ENCODE results near the gene PPP1R7.
A peak's percentile ranks its signal among the peaks of the same experiment; 100 is the strongest.
"Not testable (repeated sequence)": the region's sequence is repeated elsewhere in the genome, so short reads cannot be mapped to it uniquely, and the experiment has no call there.

Gene PPP1R7, protein sequence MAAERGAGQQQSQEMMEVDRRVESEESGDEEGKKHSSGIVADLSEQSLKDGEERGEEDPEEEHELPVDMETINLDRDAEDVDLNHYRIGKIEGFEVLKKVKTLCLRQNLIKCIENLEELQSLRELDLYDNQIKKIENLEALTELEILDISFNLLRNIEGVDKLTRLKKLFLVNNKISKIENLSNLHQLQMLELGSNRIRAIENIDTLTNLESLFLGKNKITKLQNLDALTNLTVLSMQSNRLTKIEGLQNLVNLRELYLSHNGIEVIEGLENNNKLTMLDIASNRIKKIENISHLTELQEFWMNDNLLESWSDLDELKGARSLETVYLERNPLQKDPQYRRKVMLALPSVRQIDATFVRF

DNA sequence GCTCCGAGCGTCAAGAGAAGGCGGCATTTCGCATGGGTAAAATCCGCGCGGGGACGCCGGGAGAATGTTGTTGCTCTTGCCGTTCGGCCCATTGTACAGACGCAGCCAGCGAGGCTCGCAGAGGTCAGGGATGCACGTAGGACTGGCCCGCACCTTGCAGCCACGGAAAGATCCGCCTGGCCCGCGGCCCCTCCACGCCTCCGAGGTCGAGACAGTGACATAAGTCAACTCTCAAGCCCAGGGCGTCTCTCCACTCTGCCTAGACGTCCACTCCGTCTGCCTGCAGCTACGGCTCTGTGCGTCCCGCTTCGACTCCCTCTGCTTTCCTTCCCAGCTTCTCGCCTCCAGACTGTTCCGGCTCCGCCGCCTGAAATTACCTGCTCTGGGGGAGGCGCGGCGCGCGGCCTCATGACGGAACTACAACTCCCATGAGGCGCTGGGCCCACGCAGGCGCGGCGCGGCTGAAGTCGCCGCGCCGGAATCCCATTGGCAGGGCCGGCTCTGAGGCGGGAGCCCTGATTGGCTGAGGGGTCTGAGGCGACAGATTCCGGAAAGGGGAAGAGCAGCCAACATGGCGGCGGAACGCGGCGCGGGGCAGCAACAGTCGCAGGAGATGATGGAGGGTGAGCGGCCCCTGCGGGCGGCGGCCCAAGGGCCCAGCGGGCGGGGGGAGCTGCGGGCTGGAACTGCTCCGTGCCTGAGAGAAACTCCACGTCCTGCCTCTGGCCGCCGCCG is at the start of gene PPP1R7:
Gene PPP1R7, plus strand, starts transcription at position 543 of the 735 bp plus-strand sequence. Its CDS starts 29 bp downstream, at position 572.
- peak; percentile 70 for DNase-seq (ENCODE audit: low read depth)
- H3K4me3 ChIP-seq (ENCODE audit: low read depth, low read length): peak within 1 kb of the TSS; percentile 81

DNA sequence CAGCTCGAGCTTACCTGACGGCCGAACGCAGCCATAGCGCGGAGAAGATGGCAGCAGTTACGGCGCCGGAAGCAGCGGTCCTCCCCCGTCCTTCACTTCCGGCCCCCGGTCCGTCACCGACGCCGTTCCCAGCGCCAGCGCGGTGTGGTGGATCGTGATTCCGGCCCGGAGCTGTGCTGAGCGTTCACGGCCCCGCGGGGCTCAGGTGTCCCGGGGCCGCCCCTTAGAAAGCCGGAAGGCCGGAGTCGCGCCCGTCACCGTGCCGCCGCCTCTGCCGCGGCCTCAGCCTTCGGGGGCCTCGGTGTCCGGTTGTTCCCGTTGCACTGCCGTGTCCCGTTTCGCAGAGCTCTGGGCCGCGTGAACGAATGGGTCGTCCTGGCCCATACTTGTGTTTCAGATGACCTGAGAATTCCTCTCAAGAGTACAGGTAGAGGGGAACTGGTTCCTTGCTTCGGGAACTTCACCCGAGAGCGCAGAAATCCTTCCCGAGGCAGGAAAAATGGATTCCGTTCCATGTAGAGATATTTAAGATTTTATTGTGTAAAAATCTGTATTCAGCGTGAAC is 47.9 kb upstream of the PPP1R7 start, which contains the start of gene MTERF4:
Gene MTERF4, minus strand, starts transcription at position 49 of the 565 bp plus-strand sequence. Its CDS starts 14 bp downstream, at position 35.
- peak; percentile 30 for DNase-seq (ENCODE audit: low read depth)
- H3K4me3 ChIP-seq (ENCODE audit: low read depth, low read length): peak within 1 kb of the TSS; percentile 90

DNA sequence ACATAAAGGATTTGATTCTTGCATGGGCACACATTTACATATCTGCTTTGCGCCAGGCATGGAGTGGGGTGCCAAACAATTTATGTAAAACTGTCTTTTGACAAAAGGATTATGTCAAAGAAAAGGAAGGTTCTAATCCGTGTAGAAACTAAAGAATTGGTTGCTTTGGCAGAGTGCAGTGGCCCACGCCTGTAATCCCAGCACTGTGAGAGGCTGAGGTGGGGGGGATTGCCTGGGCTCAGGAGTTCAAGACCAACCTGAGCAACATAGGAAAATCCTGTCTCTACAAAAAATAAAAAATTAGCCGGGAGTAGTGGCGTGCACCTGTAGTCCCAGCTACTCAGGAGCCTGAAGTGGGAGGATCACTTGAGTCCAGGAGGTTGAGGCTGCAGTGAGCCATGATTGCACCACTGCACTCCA is 47.1 kb upstream of the PPP1R7 start:
- peak overlapping the region; percentile 90 for H3K4me3 ChIP-seq (ENCODE audit: low read depth, low read length)
- DNase-seq (ENCODE audit: low read depth): no peak

DNA sequence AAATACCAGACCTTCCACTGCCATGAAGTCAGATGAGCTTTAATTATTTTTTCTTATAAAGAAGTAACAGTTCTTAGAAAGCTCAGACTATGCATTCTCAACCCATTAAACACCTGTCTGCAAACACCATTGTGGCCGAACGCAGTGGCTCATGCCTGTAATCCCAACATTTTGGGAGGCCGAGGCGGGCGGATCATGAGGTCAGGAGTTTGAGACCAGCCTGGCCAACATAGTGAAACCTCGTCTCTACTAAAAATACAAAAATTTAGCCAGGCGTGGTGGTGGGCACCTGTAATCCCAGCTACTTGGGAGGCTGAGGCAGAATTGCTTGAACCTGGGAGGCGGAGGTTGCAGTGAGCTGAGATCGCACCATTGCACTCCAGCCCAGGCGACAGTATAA is 45.7 kb upstream of the PPP1R7 start:
- DNase-seq (ENCODE audit: low read depth); H3K4me3 ChIP-seq (ENCODE audit: low read depth, low read length): not testable (repeated sequence)

DNA sequence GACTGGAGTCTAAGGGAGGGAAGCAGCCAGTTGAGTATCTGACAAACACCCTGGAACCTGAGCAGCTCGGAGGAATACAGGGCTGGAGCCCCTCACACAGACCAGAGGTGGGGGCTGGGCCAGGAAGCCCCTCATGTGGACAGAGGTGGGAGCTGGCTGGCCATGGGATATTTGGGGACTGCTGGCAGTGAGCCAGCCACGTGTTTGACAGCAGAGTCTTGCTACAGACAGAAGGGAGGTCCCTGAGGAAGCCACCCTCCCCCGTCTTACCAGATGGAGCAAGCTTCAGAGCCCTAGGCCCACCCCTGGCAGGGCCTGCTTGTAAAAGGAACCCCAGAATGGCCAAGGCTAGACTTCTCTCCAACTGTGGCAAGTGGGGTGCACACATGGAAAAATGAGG is 44.6 kb upstream of the PPP1R7 start:
- DNase-seq (ENCODE audit: low read depth): no peak
- H3K4me3 ChIP-seq (ENCODE audit: low read depth, low read length): no peak overlapping the region

DNA sequence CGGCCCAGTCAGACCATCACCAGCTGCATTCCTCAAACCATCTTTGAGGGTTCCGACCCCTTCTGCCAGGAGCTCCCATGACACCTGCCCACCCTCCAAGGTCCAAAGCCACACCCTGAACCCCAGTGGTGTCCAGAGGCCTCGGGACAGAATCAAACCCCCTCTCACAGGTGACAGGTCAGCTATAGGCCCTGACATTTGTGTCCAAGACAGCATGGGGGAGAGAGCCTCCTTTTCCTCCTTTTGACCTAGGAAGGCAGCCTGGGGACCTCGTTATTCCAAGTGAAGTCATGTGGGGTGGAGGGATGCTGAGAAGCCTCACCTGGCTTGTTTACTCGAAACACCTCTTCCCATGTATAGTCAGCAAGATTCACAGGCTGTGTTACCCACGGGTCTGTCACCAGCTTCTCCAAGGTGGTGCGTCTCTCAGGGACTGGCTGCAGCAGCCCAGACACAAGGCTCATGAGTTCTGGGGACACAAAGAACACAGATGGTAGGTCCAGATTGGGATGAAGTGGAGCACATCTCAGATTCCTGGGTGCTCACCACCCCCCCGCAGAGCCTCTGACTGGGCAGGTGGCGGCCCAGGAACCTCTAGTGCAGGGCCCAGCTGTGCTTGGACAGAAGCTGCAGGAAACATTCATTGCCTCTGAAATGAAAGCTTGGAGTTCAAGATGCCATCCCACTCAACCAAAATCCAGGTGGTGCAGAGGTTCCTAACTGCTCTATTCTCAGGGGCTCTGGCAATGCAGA is 43.1 kb upstream of the PPP1R7 start:
- DNase-seq (ENCODE audit: low read depth): no peak
- H3K4me3 ChIP-seq (ENCODE audit: low read depth, low read length): no peak overlapping the region

DNA sequence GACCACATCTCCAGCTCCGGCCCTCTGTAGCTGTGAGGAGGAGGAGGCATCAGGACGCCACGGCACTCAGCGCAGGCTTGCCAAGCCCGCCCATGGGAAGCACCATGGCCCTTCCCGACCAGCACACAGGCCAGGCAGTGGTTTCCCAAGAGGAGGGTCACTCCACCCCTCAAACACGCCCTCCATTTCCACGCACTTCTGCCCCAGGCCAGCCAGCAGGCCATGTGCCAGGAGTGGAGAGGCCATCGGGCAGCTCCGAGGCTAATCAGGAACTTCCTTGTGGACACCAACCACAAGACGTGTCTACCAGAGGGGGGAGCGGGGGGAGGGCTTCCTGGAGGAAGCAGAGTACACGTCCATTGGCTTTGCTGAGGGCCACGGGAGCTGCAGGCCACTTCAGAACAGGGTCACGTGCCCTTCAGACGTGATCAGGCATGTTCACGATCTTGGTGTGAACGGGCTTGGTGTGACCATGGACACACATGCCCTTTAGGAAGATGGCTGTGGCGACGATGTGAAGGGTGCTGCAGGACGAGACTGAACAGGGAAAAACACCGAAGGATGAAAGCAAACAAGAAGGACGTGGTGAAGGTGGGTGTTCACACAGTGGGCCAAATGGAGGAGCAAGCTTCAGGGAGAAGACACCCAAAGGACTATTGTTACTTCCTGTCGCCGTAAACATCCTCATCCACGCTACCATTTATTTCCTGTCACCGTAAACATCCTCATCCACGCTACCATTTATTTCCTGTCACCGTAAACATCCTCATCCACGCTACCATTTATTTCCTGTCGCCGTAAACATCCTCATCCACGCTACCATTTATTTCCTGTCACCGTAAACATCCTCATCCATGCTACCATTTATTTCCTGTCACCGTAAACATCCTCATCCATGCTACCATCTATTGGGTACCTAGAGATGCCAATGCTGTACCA is 41.7 kb upstream of the PPP1R7 start:
- no peak overlapping the region for H3K4me3 ChIP-seq (ENCODE audit: low read depth, low read length)
- no peak for DNase-seq (ENCODE audit: low read depth)

DNA sequence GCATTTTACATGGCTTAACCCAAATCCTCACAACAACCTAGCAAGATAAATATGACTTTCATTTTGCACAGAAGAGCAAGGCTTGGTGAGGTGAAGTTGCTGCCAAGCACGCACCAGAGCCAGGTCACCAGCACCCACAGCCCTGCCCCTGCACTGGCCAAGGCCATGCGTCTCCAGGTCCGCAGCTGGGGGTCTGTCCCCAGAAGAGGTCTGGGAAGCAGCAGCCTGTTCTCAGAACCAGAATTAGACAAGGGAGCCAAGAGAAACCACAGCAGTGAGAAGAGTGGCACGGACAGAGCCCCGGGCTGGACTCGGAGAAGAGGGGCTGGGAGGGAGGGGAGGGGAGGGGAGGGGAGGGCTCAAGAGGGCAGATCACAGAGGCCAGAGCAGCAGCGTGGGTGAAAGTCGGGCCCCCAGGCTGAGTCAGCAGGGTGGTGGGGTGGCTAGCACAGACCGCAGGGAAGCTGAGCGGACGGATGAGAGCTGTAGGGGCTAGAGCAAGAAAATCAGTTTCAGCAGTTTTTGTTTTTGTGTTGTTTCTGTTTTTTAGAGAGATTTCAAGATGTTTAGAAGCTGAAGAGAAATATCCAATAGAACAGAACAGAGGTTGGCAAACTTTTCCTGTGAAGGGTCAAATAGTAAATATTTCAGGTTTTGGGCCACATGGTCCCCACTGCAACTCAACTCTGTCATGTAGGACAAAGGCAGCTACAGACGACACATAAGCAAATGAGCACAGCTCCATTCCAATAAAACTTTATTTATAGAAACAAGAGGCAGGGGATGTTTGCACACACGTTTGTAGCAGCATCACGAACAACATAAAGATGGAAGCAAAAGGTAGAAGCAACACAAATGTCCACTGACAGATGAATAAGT is 40.8 kb upstream of the PPP1R7 start:
- DNase-seq (ENCODE audit: low read depth): no peak

DNA sequence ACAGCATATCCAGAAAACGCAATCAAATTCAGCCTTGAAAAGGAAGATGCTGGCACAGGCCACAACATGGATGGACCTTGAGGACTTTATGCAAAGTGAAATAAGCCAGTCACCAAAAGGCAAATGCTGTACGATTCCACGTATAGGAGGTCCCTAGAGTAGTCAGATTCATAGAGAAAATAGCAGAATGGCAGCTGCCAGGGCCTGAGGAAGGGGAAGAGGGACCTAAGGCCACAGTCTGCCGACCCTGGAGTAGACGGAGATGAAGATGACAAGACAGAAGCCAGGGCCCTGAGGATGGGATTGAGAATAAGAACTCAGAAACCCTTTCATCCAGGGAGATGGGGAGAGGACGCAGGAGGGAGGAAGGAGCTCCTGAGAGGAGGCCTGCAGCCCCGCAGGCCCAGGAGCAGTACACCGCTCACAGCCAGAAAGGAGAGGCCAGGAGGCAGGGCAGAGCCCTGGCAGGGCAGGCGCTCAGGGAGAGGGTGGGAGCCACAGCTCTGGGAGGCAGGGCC is 40.1 kb upstream of the PPP1R7 start:
- no peak for DNase-seq (ENCODE audit: low read depth)
- H3K4me3 ChIP-seq (ENCODE audit: low read depth, low read length): no peak overlapping the region

More for the DNA sequence above, 40.8 kb upstream of the PPP1R7 start:
- H3K4me3 ChIP-seq (ENCODE audit: low read depth, low read length): no peak overlapping the region

DNA sequence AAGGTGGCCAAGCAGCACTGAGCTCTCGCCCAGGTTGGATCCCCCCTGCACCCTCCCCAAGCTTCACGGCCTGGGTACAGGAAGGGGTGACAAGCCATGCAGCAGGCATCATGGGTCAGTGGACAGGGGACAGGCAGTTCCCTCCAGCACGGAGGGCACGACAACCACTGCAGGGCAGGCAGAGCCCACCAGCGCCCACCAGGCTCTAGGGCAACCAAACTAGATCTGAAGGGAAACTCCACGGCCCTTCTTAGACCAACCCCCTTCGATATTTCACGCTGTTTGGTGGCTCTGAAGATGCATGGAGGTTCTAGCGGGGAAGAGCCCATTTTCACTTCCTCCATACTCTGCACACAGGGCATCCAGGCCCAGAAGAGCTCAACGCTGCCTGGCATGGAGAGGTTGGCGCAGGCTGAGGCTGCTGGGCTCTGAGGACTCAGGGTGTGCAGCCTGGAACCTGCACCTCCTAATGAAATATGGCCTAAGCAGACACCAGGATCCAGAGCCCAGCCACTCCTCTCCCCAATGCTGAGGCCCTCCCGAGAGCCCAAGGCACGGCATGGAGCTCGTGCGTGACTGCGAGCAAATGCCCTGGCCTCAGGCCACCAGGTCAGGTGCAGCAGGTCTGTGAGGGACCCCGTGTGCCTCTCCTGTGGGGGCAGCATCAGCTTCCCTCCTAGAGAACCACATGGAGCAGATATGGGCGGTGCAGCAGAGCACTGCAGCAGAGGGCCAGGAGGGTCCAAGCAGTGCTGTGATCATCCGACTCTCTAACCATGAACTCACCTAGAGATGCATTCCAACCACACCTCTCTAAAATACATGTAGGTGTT is 39.4 kb upstream of the PPP1R7 start:
- no peak for DNase-seq (ENCODE audit: low read depth)
- no peak overlapping the region for H3K4me3 ChIP-seq (ENCODE audit: low read depth, low read length)

DNA sequence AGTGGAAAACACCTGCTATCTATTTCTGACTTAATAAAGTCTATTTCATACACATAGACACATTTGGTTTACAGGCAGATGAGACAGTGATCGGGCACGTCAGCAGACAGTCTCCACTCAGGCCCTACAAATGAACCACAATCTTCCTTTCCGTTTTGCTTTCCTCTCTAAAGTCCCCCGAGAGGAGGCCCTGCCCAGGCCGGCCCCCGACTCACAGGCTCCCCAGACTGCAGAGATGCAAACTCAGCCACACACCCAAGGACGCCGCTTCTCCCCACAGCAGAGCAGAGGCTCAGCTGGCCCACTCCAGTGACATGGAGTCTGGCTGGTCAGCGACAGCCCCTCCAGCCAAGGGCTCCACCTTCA is 38.8 kb upstream of the PPP1R7 start:
- no peak for DNase-seq (ENCODE audit: low read depth)

DNA sequence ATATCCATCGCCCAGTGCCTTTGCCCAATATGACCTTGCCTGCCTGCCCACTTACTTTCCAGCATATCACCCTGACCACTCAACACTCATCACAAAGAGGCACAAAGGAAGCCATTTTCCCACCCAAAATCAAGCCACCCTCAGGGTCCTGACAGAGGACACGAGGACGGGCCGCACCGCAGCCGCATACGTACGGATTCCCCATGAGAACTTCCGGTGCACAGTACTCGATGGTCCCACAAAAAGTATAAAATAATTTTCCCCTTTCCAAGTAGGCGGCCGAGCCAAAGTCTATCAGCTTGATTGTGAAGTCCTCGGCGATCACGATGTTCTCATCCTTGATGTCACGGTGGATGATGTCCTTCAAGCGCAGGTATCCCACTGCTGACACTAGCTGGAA is 38.2 kb upstream of the PPP1R7 start:
- H3K4me3 ChIP-seq (ENCODE audit: low read depth, low read length): no peak overlapping the region
- no peak for DNase-seq (ENCODE audit: low read depth)

More for the DNA sequence above, 38.8 kb upstream of the PPP1R7 start:
- no peak overlapping the region for H3K4me3 ChIP-seq (ENCODE audit: low read depth, low read length)

DNA sequence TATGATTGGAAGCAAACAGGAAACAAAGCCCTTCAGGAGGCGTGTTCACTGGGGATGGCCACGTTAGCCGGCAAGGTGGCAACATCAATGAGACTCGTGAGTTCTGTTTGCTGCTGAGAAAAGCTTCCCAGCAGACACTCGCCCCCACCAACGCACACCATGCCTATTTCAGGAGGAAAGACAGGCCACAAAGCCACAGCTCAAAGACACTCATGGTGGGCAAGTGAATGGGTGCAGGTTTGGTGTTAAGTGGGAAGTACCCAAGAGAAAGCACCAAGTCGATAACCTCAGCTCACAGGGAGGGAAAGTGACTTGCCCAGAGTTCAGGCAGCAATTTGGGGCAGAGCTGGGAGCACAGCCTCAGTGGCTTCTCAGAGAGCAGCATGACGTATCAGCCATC is 37.7 kb upstream of the PPP1R7 start:
- H3K4me3 ChIP-seq (ENCODE audit: low read depth, low read length): no peak overlapping the region
- DNase-seq (ENCODE audit: low read depth): no peak

DNA sequence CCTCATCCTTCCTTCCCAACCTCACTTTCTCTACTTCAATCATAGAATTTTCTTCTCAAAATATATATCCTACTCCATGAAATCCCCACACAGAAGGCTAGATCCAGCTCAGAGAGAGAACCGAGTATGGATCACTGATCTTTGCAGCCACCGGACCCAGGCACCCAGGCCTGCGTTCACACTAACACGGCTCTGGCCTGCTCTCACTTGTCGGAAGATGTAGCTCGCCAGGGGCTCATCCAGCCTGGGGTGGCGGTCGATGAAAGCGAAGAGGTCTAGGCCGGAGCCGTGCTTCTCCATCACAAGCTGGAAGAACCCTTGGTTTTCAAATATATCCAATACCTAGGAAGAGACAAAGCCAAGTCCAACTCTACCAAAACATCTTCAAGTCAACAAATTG is 35.4 kb upstream of the PPP1R7 start:
- no peak overlapping the region for H3K4me3 ChIP-seq (ENCODE audit: low read depth, low read length)
- no peak for DNase-seq (ENCODE audit: low read depth)

DNA sequence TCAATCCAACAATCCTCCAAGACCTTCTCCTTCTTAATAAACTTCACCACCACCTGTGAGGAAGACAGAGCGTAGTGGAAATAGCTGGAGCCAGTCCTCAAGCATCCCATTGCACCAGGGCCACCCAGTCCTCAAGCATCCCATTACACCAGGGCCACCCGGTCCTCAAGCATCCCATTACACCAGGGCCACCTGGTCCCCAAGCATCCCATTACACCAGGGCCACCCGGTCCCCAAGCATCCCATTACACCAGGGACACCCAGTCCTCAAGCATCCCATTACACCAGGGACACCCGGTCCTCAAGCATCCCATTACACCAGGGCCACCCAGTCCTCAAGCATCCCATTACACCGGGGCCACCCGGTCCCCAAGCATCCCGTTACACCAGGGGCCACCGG is 34.9 kb upstream of the PPP1R7 start:
- no peak for DNase-seq (ENCODE audit: low read depth)
- no peak overlapping the region for H3K4me3 ChIP-seq (ENCODE audit: low read depth, low read length)

DNA sequence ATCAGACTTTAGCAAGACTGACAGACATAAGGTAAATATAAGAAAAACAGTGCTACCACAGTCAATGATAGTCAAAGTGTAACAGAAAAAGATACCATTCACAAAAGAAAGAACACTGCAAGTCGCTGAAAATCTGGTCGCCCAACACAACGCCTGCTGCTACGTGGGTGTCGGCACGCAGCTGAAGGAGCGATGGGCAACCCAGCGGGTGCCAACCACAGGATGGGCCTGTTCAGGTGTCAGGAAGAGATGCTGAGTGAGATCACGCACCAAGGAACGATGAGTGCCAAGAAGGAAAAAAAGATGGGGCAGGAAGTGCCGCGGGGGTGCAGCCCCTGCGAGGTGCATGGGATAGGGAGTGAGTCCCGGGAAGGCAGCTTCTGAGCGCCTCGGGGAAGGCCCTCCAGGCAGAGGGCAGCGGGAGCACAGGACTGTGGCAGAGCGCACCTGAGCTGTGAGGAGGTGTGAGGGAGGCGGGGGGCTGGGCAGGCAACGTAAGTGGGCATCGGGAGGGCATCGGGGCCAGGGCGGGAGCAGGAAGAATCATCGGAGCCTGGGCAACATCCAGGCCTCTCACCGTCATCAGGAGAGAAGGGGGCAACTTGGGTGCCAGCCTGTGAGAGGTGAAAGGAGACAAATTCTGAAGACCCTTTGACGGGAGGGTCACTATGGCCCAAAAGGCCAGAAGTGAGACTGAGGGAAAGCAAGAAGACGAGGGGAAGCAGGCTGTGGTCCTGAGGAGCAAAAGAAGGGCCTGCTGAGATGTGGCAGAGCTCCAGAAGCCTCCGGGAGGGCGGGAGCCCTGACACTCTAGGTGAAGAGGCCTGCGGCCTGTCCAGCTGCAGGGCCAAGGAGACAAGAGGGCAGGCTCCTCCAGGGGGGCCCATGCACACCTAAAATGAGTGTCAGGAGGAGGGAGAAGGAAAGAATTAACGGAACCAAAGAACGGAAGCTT is 33.4 kb upstream of the PPP1R7 start:
- no peak for DNase-seq (ENCODE audit: low read depth)
- no peak overlapping the region for H3K4me3 ChIP-seq (ENCODE audit: low read depth, low read length)

All from skeletal muscle cell (primary cell).